ENCODE measurements around the gene RILP. TPM values are rescaled to one million over a fixed set of nuclear protein-coding genes. Genes with fewer than 3 reads are reported as not detected.

RILP gene
- total and polyA plus RNA-seq, 12 donors: 47.5 to 152 (median 63.2) TPM

GRCh38 chr17:1624650-1625049 is 25.0 kb downstream of the RILP start:
- intact Hi-C loops (cut with DNase I): loop anchor here in 3 of 10 donors (5.0 kb wide), 3 partner anchors 32 to 52 kb away; no protein-coding TSS in a partner anchor
- peaks cover under 1 to 37% (median 17%) of the 10 kb centered on the region in 9 donors for H3K4me1 ChIP-seq
- H3K4me3 ChIP-seq: no peak overlapping the region
- 89 to 90% methylated on average over 12 of the region's 12 CpGs for WGBS, 2 donors
- ATAC-seq (no peak), DNase-seq (no peak)
- H3K27ac ChIP-seq: no peak overlapping the region
- H3K9me3 ChIP-seq: no peaks in the 10 kb centered on the region
- no peaks in the 10 kb centered on the region for H3K27me3 ChIP-seq
- TF ChIP-seq CTCF (IDR thresholded peaks at IDR 0.05): no peak
- peaks cover 0 to 40% (median 0%) of the 10 kb centered on the region in 9 donors for H3K36me3 ChIP-seq

DNA sequence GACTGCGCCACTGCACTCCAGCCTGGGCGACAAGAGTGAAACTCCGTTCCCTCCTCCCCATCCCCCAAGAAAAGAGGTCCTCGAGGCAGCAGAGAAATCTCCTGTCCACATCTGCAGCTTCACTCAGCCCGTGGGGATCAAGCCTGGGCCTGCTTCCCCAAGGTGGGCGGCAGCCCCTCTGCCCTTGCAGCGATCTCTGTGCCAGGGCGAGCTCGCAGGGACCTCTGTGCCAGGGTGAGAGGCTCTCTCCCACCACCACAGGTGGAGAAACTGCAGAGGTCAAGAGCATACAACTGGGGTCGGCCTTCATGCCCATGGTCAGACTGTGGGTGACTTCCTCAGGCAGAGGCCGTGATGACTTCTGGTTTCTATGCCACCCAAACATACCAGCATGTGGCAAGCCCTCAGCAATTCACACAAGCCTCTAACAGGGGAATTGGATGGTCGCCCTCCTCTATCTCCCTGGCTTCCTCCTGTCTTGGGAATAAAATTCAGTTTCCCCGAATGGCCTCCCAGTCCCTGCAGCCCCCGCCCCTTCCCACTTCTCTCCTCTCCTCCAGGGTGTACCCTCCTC is 26.5 kb downstream of the RILP start:
- Histone ChIP-seq H3K4me3 (no peak overlapping the region), H3K36me3 (peaks cover 0 to 44% (median 0%) of the 10 kb centered on the region in 9 donors), H3K4me1 (peaks cover 0 to 32% (median 15%) of the 10 kb centered on the region in 9 donors), H3K27me3 (no peaks in the 10 kb centered on the region), H3K27ac (no peak overlapping the region), H3K9me3 (no peaks in the 10 kb centered on the region)
- WGBS, 2 donors: 90 to 92% methylated on average over 14 of the region's 14 CpGs
- no peak for TF ChIP-seq CTCF (IDR thresholded peaks at IDR 0.05)
- no peak for ATAC-seq
- intact Hi-C loops (cut with DNase I): no loop called here
- DNase-seq: no peak

- no peak for TF ChIP-seq CTCF (IDR thresholded peaks at IDR 0.05)
- ATAC-seq (peak in 1 of 8 donors; percentile 14), DNase-seq (no peak)
- Histone ChIP-seq H3K9me3 (no peaks in the 10 kb centered on the region), H3K27ac (no peak overlapping the region), H3K27me3 (no peaks in the 10 kb centered on the region), H3K36me3 (peaks cover 0 to 53% (median 0%) of the 10 kb centered on the region in 9 donors), H3K4me3 (no peak overlapping the region), H3K4me1 (peaks cover 0 to 32% (median 10%) of the 10 kb centered on the region in 9 donors)
- intact Hi-C loops (cut with DNase I): no loop called here
- WGBS, 2 donors: 72 to 74% methylated on average over 22 of the region's 22 CpGs
Observed at GRCh38 chr17:1621273-1621954, 28.3 kb downstream of the RILP start.

DNA sequence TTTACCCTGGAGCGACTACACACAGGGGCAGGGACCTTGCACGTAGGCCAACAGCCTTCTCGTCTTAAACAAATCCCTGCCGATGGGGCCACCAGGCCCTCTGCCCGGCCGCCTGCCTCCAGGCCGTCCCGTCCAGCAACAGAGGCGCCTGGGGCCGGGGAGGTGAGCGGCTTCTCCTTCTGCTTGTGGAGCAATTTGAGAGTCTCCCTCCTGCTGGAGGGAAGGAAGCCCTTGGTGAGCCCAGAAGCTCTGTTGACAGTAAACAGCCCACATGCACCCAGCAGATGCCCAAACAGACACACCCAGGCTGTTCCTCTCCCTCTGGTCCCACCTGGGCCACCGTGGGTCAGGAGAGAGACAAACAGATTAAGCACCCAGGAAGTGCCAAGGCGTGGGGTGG is 29.2 kb downstream of the RILP start:
- intact Hi-C loops (cut with DNase I): no loop called here
- no peak for TF ChIP-seq CTCF (IDR thresholded peaks at IDR 0.05)
- DNase-seq (no peak), ATAC-seq (no peak)
- peaks cover 0 to 23% (median 10%) of the 10 kb centered on the region in 9 donors for H3K4me1 ChIP-seq
- H3K27ac ChIP-seq: no peak overlapping the region
- no peaks in the 10 kb centered on the region for H3K9me3 ChIP-seq
- H3K27me3 ChIP-seq: no peaks in the 10 kb centered on the region
- H3K4me3 ChIP-seq: no peak overlapping the region
- H3K36me3 ChIP-seq: peaks cover 0 to 59% (median 0%) of the 10 kb centered on the region in 9 donors
- WGBS, 2 donors: 87 to 90% methylated on average over 13 of the region's 13 CpGs
